ENCODE results near the gene NCAPG. TPM values are rescaled to one million over a fixed set of nuclear protein-coding genes. Genes with fewer than 3 reads are reported as not detected.

NCAPG gene, protein sequence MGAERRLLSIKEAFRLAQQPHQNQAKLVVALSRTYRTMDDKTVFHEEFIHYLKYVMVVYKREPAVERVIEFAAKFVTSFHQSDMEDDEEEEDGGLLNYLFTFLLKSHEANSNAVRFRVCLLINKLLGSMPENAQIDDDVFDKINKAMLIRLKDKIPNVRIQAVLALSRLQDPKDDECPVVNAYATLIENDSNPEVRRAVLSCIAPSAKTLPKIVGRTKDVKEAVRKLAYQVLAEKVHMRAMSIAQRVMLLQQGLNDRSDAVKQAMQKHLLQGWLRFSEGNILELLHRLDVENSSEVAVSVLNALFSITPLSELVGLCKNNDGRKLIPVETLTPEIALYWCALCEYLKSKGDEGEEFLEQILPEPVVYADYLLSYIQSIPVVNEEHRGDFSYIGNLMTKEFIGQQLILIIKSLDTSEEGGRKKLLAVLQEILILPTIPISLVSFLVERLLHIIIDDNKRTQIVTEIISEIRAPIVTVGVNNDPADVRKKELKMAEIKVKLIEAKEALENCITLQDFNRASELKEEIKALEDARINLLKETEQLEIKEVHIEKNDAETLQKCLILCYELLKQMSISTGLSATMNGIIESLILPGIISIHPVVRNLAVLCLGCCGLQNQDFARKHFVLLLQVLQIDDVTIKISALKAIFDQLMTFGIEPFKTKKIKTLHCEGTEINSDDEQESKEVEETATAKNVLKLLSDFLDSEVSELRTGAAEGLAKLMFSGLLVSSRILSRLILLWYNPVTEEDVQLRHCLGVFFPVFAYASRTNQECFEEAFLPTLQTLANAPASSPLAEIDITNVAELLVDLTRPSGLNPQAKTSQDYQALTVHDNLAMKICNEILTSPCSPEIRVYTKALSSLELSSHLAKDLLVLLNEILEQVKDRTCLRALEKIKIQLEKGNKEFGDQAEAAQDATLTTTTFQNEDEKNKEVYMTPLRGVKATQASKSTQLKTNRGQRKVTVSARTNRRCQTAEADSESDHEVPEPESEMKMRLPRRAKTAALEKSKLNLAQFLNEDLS
- total RNA-seq (ENCODE audit: unreplicated experiment) = 6.0 TPM
- long read RNA-seq, full-length matches to known transcripts = 5 of 6 reads
- long read RNA-seq, partial matches to known transcripts = 0 of 6 reads
- long read RNA-seq, other reads (novel, unspliced or antisense) = 1 of 6 reads

DNA sequence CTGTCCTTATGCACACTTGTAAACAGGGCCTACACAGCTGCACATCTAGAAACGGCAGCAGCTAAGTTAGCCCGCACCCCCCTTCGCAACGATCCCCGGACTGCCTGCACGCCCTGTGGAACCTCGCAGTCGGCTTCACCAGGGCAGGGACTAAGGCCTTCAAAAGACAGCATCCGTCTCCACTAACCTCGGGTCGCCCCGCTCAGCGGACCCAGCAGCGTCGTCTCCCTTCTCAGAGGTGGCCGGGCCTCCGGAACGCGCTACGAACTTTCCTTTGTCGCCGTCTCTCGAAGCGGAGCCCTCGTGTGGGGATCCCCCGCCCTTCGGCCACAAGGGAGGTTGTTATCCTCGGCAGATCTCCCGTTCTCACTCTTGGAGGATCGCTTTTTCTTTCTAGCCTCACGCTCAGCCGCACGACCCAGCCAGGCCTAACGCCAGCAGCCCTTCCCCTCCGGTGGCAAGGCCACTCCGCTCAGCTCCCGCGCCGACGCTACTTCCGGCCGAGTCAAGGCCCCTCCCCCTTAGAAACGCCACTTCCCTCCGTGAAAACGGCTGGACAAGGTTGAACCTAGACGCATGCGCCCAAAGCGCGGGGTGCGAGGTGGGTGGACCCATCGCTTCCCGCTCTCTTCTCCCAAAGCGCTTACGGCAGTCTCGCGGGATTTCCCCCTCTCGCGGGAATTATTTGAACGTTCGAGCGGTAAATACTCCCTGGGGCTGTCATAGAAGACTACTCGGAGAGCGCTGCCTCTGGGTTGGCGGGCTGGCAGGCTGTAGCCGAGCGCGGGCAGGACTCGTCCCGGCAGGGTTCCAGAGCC lies at the start of gene NCAPG, which contains the start of gene DCAF16:
Gene NCAPG, plus strand, starts transcription at position 720 of the 818 bp plus-strand sequence. CDS start 99 bp downstream, outside the sequence.
Gene DCAF16, minus strand, starts transcription at position 498 of the 818 bp plus-strand sequence. CDS start 6,616 bp downstream, outside the sequence.
- peak; percentile 99 for DNase-seq
- Mint-ChIP-seq H3K36me3 (ENCODE audit: unreplicated experiment) (no peaks in the 10 kb centered on the region), H3K4me3 (ENCODE audit: unreplicated experiment) (peak within 1 kb of the TSS; percentile 100), H3K9me3 (ENCODE audit: unreplicated experiment) (peaks cover 4% of the 10 kb centered on the region), H3K4me1 (ENCODE audit: low read depth, unreplicated experiment) (peaks cover 25% of the 10 kb centered on the region), H3K27ac (ENCODE audit: unreplicated experiment) (peak within 1 kb of the TSS; percentile 98), H3K27me3 (ENCODE audit: unreplicated experiment) (peaks cover 10% of the 10 kb centered on the region)
- TF ChIP-seq, protein P1, sequence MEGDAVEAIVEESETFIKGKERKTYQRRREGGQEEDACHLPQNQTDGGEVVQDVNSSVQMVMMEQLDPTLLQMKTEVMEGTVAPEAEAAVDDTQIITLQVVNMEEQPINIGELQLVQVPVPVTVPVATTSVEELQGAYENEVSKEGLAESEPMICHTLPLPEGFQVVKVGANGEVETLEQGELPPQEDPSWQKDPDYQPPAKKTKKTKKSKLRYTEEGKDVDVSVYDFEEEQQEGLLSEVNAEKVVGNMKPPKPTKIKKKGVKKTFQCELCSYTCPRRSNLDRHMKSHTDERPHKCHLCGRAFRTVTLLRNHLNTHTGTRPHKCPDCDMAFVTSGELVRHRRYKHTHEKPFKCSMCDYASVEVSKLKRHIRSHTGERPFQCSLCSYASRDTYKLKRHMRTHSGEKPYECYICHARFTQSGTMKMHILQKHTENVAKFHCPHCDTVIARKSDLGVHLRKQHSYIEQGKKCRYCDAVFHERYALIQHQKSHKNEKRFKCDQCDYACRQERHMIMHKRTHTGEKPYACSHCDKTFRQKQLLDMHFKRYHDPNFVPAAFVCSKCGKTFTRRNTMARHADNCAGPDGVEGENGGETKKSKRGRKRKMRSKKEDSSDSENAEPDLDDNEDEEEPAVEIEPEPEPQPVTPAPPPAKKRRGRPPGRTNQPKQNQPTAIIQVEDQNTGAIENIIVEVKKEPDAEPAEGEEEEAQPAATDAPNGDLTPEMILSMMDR (IDR thresholded peaks at IDR 0.05; ENCODE audit: partially characterized antibody, unreplicated experiment) = no peak

DNA sequence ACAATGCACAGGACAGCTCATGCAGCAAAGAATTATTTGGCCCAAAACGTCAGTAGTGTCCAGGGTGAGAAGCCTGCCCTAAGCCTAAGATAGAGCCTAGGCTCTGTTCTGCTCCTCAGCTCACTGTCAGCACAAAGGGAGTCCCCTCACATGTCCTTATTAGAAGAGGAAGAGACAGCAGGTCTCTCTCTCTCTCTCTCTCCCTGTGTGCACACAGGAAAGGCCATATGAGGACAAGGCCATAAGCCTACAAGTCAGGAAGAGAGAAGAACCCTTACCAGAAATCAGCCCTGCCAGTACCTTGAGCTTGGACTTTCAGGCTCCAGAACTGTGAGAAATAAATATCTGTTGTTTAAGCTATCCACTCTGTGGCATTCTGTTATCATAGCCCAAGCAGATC lies 49.7 kb upstream of the NCAPG start:
- H3K27ac Mint-ChIP-seq (ENCODE audit: unreplicated experiment) = no peak overlapping the region
- DNase-seq = no peak
- no peak overlapping the region for H3K4me3 Mint-ChIP-seq (ENCODE audit: unreplicated experiment)
- H3K36me3 Mint-ChIP-seq (ENCODE audit: unreplicated experiment) = no peaks in the 10 kb centered on the region
- peaks cover 6% of the 10 kb centered on the region for H3K9me3 Mint-ChIP-seq (ENCODE audit: unreplicated experiment)
- TF ChIP-seq, protein P1 (IDR thresholded peaks at IDR 0.05; ENCODE audit: partially characterized antibody, unreplicated experiment) = no peak
- H3K4me1 Mint-ChIP-seq (ENCODE audit: low read depth, unreplicated experiment) = peaks cover 13% of the 10 kb centered on the region
- peaks cover 2% of the 10 kb centered on the region for H3K27me3 Mint-ChIP-seq (ENCODE audit: unreplicated experiment)

DNA sequence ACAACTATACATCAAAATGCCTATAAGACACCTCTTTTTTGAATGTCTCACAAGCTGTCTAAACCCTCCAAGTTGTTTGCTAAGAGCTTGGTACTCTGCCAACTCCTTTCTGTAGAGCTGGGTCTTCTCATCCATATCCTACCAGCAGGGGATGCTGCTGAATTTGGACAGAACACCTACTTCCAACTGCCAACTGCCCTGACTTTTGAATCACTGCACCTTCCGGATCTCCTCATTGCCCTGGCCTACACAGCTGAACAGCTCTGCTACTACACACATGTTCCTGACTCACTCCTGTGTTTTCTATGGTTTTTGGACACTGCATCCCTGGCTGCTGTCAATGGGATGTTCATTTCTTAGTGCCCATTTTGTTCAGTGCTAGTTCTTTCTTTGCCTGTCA lies 48.1 kb upstream of the NCAPG start:
- TF ChIP-seq, protein P1 (IDR thresholded peaks at IDR 0.05; ENCODE audit: partially characterized antibody, unreplicated experiment) = no peak
- Mint-ChIP-seq H3K27me3 (ENCODE audit: unreplicated experiment) (peaks cover 2% of the 10 kb centered on the region), H3K36me3 (ENCODE audit: unreplicated experiment) (no peaks in the 10 kb centered on the region), H3K4me3 (ENCODE audit: unreplicated experiment) (no peak overlapping the region), H3K4me1 (ENCODE audit: low read depth, unreplicated experiment) (peaks cover 13% of the 10 kb centered on the region), H3K9me3 (ENCODE audit: unreplicated experiment) (peaks cover 6% of the 10 kb centered on the region), H3K27ac (ENCODE audit: unreplicated experiment) (no peak overlapping the region)
- DNase-seq = no peak

DNA sequence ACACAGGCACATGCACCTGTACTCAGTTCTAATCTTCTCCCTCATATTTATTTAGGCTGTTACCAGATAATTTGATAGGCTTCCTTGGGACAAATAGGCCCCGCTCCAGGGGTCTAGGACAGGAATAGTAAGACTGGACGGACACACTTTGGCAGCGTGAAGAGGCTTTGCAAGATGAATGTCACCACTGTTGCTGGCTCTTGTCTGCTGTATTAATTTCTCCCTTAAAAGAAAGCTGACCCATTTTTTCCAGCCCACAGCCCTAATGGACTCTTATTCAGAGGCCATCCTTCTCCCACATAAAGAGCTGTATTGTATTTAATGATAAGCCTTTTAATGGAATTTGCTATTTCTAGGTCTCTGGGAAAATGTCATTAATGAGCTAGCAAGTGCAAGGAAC lies 47.4 kb upstream of the NCAPG start:
- Mint-ChIP-seq H3K4me3 (ENCODE audit: unreplicated experiment) (peak overlapping the region; percentile 7), H3K9me3 (ENCODE audit: unreplicated experiment) (peaks cover 6% of the 10 kb centered on the region), H3K27ac (ENCODE audit: unreplicated experiment) (no peak overlapping the region), H3K4me1 (ENCODE audit: low read depth, unreplicated experiment) (peaks cover 10% of the 10 kb centered on the region), H3K36me3 (ENCODE audit: unreplicated experiment) (no peaks in the 10 kb centered on the region), H3K27me3 (ENCODE audit: unreplicated experiment) (peaks cover 2% of the 10 kb centered on the region)
- DNase-seq = no peak
- TF ChIP-seq, protein P1 (IDR thresholded peaks at IDR 0.05; ENCODE audit: partially characterized antibody, unreplicated experiment) = no peak

Data from glutamatergic neuron (in vitro differentiated cells).